Heart left ventricle (tissue), 16 donors: ENCODE results near the gene KIR3DL3. TPM values are rescaled to one million over a fixed set of nuclear protein-coding genes. Genes with fewer than 3 reads are reported as not detected.
A peak's percentile ranks its signal among the peaks of the same experiment; 100 is the strongest.
"Not testable (repeated sequence)": the region's sequence is repeated elsewhere in the genome, so short reads cannot be mapped to it uniquely, and the experiment has no call there.

Source experiments
- ATAC-seq, 4 donors: fragments of 200-7000 bp; cut with Tn5 transposase; one replicate each; pipeline ENCODE4 v1.9.1; 2020 to 2022; ENCODE audit warnings: moderate library complexity in 4 of 4, mild to moderate bottlenecking in 3 of 4, moderate number of reproducible peaks in 1 of 4
- DNase-seq, 5 donors: peaks; one replicate each; pipeline ENCODE4 v3.0.0-alpha.2; 2020
- H3K27ac ChIP-seq, 12 donors: fragments of 200-600 bp; sonication (generic) in 4 of 12; one replicate each; pipeline versions ENCODE4 v1.5.0 to v1.8.0; 2016 to 2022; ENCODE audit warnings: mild to moderate bottlenecking in 2 of 12
- H3K27me3 ChIP-seq, 9 donors: fragments of 200-600 bp; sonication (generic) in 2 of 9; one replicate each; pipeline versions ENCODE4 v1.5.1 to v1.8.0; 2016 to 2022; ENCODE audit warnings: mild to moderate bottlenecking in 3 of 9
- H3K36me3 ChIP-seq, 9 donors: fragments of 200-600 bp; sonication (generic) in 2 of 9; one replicate each; pipeline versions ENCODE4 v1.5.0 to v1.8.0; 2018 to 2022; ENCODE audit warnings: mild to moderate bottlenecking in 2 of 9
- H3K4me1 ChIP-seq, 12 donors: fragments of 200-600 bp; sonication (generic) in 4 of 12; one replicate each; pipeline versions ENCODE4 v1.5.0 to v1.8.0; 2016 to 2022; ENCODE audit warnings: mild to moderate bottlenecking in 3 of 12
- H3K4me3 ChIP-seq, 12 donors: fragments of 200-600 bp; sonication (generic) in 4 of 12; one replicate each; pipeline versions ENCODE4 v1.5.0 to v1.8.0; 2017 to 2022; ENCODE audit warnings: mild to moderate bottlenecking in 9 of 12, moderate library complexity in 4 of 12
- H3K9me3 ChIP-seq, 12 donors: fragments of 200-600 bp; sonication (generic) in 4 of 12; one replicate each; pipeline versions ENCODE4 v1.5.0 to v1.8.0; 2016 to 2022; ENCODE audit warnings: mild to moderate bottlenecking in 1 of 12
- CTCF ChIP-seq, 12 donors: fragments of 200-600 bp; sonication (generic) in 4 of 12; IDR thresholded peaks; one replicate each; pipeline versions ENCODE4 v1.5.0 to v1.8.0; 2018 to 2022; ENCODE audit warnings: antibody characterized with exemption in 12 of 12, mild to moderate bottlenecking in 5 of 12
- POLR2A ChIP-seq, 2 donors: fragments of 450-650 bp; IDR thresholded peaks; one replicate each; pipeline ENCODE4 v1.6.1; 2017; ENCODE audit warnings: antibody characterized with exemption in 2 of 2, mild to moderate bottlenecking in 2 of 2, moderate library complexity in 2 of 2
- WGBS, 4 donors: extraction: QIAGEN DNeasy Blood & Tissue Kit in 2 of 4; methylation state at CpG; one replicate each; pipeline versions ENCODE4 v1.1.5 to v1.1.7; 2013 to 2018; 5-methylcytosine and 5-hydroxymethylcytosine counted together
- intact Hi-C, 10 donors: fragments of 100-400 bp; cut with DNase I; formaldehyde crosslinking; loops; one replicate each; pipeline versions ENCODE4 v1.11.1 to v1.14.2; 2022
- long read RNA-seq, 3 donors: library from polyadenylated mRNA; unstranded; transcript quantifications; one replicate each; pipeline ENCODE4 v2.0.0, GENCODE V29; 2020 to 2021
- polyA plus RNA-seq, 2 donors: library from polyadenylated mRNA; stranded (reverse); fragments of 200-250 nt; gene quantifications; one replicate each; pipeline ENCODE4 v1.2.3, GENCODE V29; 2013
- total RNA-seq, 9 donors: library from RNA; depleted of rRNA in 2 of 9; stranded (reverse); fragments of >200 nt in 2 of 9; fragmentation: NEBNext Ultra II Directional in 3 of 9; extraction: Animal tissue kit (Norgen Biotek cat#: 25700) in 3 of 9; gene quantifications; one replicate each; pipeline versions ENCODE4 v1.1.0 to v1.2.4, GENCODE V29; 2016 to 2023
- donor health status: ischemic (EF 13 %, LVEDD 7.1; RV severe dilation, severe dysfunction).
- donor health status: healthy with polysubstance abuse.
- donor health status: DM: no; HTN: yes; CAD: no.
- donor health status: DM: no; HTN: no; CAD: no.
- donor health status: ischemic (EF 25% LVEDD 6.9; RV normal size, moderate dysfunction).
- donor health status: ischemic (EF 25% LVEDD 5.7; RV mildly dilated, moderate dysfunction).
- donor health status: healthy.
- donor health status: DM: yes; HTN: yes; CAD: no.
- donor health status: ischemic (EF 35%, LVEDD 5.7; RV mildly dilated, moderate dysfunction).
- donor health status: nonischemic (EF 11% LVEDD 7.7; RV severe dilation, severe dysfunction).
- donor health status: DM: yes; HTN: yes; CAD: no.
- donor health status: PGD.
- donor health status: ischemic (EF 29% LVEDD 5.4; RV normal size, mild dysfunction).
- donor health status: nonischemic (EF 23%, LVEDD 6.1; RV moderate dilation, normal function).

Gene KIR3DL3
- total RNA-seq, result not detected
- polyA plus RNA-seq, result not detected
- long read RNA-seq, donor 1, result 0 reads
- long read RNA-seq, donor 2, result 0 reads
- long read RNA-seq, donor 3, result 0 reads

GRCh38 chr19:54724142-54724541 is at the start of gene KIR3DL3:
Gene KIR3DL3 (plus strand): TSS chr19:54724442. CDS start chr19:54724497, 55 bp downstream.
- intact Hi-C loops, result no loop called here
- Histone ChIP-seq H3K27me3 (peaks cover 0 to 7% (median 0%) of the 10 kb centered on the region in 9 donors), H3K27ac (no peak within 1 kb of the TSS), H3K36me3 (no peaks in the 10 kb centered on the region), H3K9me3 (peaks cover 0 to 37% (median 18%) of the 10 kb centered on the region in 12 donors), H3K4me3 (no peak within 1 kb of the TSS), H3K4me1 (no peaks in the 10 kb centered on the region)
- no peak for DNase-seq
- ATAC-seq, result no peak
- whole genome bisulfite sequencing, 4 donors, result 82 to 90% (median 85%) methylated on average over 9 of the region's 9 CpGs
- TF ChIP-seq CTCF (IDR thresholded peaks at IDR 0.05), result no peak
- no peak for TF ChIP-seq POLR2A (IDR thresholded peaks at IDR 0.05)

GRCh38 chr19:54676210-54676834 is 47.9 kb upstream of the KIR3DL3 start:
- not testable (repeated sequence) for H3K4me3 ChIP-seq, ATAC-seq, H3K27ac ChIP-seq, H3K9me3 ChIP-seq, DNase-seq, H3K36me3 ChIP-seq
- peak; percentile 74 to 91 (median 84) for TF ChIP-seq CTCF (IDR thresholded peaks at IDR 0.05)
- 22 to 29% (median 24%) methylated on average over 10 of the region's 10 CpGs for whole genome bisulfite sequencing, 4 donors
- peaks cover 0 to 35% (median 0%) of the 10 kb centered on the region in 9 donors for H3K27me3 ChIP-seq
- intact Hi-C loops, result loop anchor here in 9 of 10 donors (2.0 to 10.0 kb wide), 6 partner anchors 189 to 248 kb away; no protein-coding TSS in a partner anchor
- H3K4me1 ChIP-seq, result peaks cover 0 to 13% (median 0%) of the 10 kb centered on the region in 12 donors

GRCh38 chr19:54677217-54677616 is 47.0 kb upstream of the KIR3DL3 start:
- Histone ChIP-seq H3K4me1 (peaks cover 0 to 8% (median 0%) of the 10 kb centered on the region in 12 donors), H3K27ac (no peak overlapping the region), H3K27me3 (peaks cover 0 to 35% (median 0%) of the 10 kb centered on the region in 9 donors), H3K4me3 (no peak overlapping the region), H3K9me3 (no peaks in the 10 kb centered on the region), H3K36me3 (no peaks in the 10 kb centered on the region)
- intact Hi-C loops, result loop anchor here in 9 of 10 donors (2.0 to 10.0 kb wide), 6 partner anchors 190 to 248 kb away; no protein-coding TSS in a partner anchor
- 60 to 72% (median 64%) methylated on average over 4 of the region's 4 CpGs for WGBS, 4 donors
- DNase-seq, result no peak
- TF ChIP-seq POLR2A (IDR thresholded peaks at IDR 0.05), result no peak
- no peak for TF ChIP-seq CTCF (IDR thresholded peaks at IDR 0.05)
- no peak for ATAC-seq

GRCh38 chr19:54681596-54681995 is 42.6 kb upstream of the KIR3DL3 start:
- DNase-seq, H3K27ac ChIP-seq, intact Hi-C loops, ATAC-seq, H3K4me3 ChIP-seq, H3K9me3 ChIP-seq, H3K36me3 ChIP-seq, H3K4me1 ChIP-seq: not testable (repeated sequence)
- 77 to 80% (median 77%) methylated on average over 12 of the region's 12 CpGs for WGBS, 4 donors
- H3K27me3 ChIP-seq, result peaks cover 0 to 36% (median 0%) of the 10 kb centered on the region in 9 donors
